ENCODE results near the gene TXLNA. TPM values are rescaled to one million over a fixed set of nuclear protein-coding genes. Genes with fewer than 3 reads are reported as not detected.

Gene TXLNA
- total and polyA plus RNA-seq, 7 donors = 9.0 to 46.7 (median 34.4) TPM

DNA sequence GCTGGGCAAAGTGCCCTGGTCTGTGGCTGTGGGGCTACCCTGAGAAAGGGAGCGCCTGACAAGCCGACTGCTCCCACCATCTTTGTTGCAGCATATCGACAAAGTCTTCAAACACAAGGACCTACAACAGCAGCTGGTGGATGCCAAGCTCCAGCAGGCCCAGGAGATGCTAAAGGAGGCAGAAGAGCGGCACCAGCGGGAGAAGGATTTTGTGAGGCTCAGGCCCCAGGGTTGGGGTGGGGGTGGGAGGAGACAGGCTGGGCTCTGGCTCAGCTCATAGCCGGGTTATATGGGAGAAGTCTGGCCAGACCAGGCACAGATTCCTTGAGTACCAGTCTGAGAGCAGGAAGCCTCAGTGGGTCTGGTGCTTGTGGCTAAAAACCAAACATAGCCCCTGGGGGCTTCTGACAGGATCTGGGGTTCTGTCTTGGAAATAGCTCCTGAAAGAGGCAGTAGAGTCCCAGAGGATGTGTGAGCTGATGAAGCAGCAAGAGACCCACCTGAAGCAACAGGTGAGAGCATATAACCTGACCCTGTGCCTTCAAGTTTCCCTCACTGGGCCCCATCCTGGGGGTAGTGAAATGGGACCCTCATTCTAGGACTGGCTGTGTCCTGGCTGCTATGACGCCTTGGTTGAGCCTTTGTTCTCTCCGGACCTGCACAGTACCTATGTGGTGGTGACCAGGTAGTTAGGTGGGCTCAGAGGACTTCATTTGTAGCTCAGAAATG is 12.9 kb downstream of the TXLNA start:
- no peaks in the 10 kb centered on the region for H3K4me1 ChIP-seq
- H3K4me3 ChIP-seq = no peak overlapping the region
- TF ChIP-seq POLR2AphosphoS5 (IDR thresholded peaks at IDR 0.05) = no peak
- TF ChIP-seq EP300 (IDR thresholded peaks at IDR 0.05) = no peak
- no peak for TF ChIP-seq CTCF (IDR thresholded peaks at IDR 0.05)
- TF ChIP-seq POLR2A (IDR thresholded peaks at IDR 0.05) = no peak
- no peak for DNase-seq
- 96% methylated on average over 8 of the region's 8 CpGs for WGBS, 2 donors
- H3K9me3 ChIP-seq = no peaks in the 10 kb centered on the region
- intact Hi-C loops (cut with DNase I) = no loop called here
- peaks cover 68 to 100% (median 88%) of the 10 kb centered on the region in 4 donors for H3K36me3 ChIP-seq
- H3K27ac ChIP-seq = no peak overlapping the region
- H3K27me3 ChIP-seq = no peaks in the 10 kb centered on the region

DNA sequence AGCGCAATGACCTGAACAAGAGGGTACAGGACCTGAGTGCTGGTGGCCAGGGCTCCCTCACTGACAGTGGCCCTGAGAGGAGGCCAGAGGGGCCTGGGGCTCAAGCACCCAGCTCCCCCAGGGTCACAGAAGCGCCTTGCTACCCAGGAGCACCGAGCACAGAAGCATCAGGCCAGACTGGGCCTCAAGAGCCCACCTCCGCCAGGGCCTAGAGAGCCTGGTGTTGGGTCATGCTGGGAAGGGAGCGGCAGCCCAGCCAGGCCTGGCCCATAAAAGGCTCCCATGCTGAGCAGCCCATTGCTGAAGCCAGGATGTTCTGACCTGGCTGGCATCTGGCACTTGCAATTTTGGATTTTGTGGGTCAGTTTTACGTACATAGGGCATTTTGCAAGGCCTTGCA is 15.5 kb downstream of the TXLNA start:
- Histone ChIP-seq H3K27me3 (no peaks in the 10 kb centered on the region), H3K4me1 (peaks cover 0 to 9% (median 9%) of the 10 kb centered on the region in 4 donors), H3K4me3 (no peak overlapping the region), H3K27ac (no peak overlapping the region), H3K9me3 (no peaks in the 10 kb centered on the region), H3K36me3 (peaks cover 53 to 82% (median 64%) of the 10 kb centered on the region in 4 donors)
- TF ChIP-seq EP300 (IDR thresholded peaks at IDR 0.05) = no peak
- TF ChIP-seq POLR2AphosphoS5 (IDR thresholded peaks at IDR 0.05) = no peak
- TF ChIP-seq POLR2A (IDR thresholded peaks at IDR 0.05) = no peak
- TF ChIP-seq CTCF (IDR thresholded peaks at IDR 0.05) = no peak
- intact Hi-C loops (cut with DNase I) = no loop called here
- 95 to 97% methylated on average over 6 of the region's 6 CpGs for WGBS, 2 donors
- DNase-seq = no peak

DNA sequence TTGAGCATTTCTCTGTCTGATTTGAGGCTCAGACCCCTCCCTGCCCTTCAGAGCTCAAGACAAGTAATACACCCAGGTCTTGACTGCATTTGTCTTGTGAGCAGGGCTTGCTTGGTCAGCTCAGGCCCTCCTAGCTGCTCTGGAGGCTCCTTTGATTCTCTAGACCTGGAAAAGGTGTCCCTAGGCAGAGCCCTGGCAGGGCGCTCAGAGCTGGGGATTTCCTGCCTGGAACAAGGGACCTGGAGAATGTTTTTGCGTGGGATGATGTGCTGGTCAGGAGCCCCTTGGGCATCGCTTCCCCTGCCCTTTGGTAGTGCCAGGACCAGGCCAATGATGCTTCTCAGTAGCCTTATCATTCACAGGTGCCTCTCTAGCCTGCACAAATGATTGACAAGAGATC is 16.1 kb downstream of the TXLNA start:
- Histone ChIP-seq H3K9me3 (no peaks in the 10 kb centered on the region), H3K27me3 (no peaks in the 10 kb centered on the region), H3K27ac (no peak overlapping the region), H3K36me3 (peaks cover 47 to 76% (median 59%) of the 10 kb centered on the region in 4 donors), H3K4me1 (peaks cover 0 to 11% (median 11%) of the 10 kb centered on the region in 4 donors), H3K4me3 (no peak overlapping the region)
- WGBS, 2 donors = 96 to 97% methylated on average over 3 of the region's 3 CpGs
- no peak for DNase-seq
- intact Hi-C loops (cut with DNase I) = no loop called here
- TF ChIP-seq CTCF (IDR thresholded peaks at IDR 0.05) (no peak), EP300 (IDR thresholded peaks at IDR 0.05) (no peak), POLR2AphosphoS5 (IDR thresholded peaks at IDR 0.05) (no peak), POLR2A (IDR thresholded peaks at IDR 0.05) (no peak)

DNA sequence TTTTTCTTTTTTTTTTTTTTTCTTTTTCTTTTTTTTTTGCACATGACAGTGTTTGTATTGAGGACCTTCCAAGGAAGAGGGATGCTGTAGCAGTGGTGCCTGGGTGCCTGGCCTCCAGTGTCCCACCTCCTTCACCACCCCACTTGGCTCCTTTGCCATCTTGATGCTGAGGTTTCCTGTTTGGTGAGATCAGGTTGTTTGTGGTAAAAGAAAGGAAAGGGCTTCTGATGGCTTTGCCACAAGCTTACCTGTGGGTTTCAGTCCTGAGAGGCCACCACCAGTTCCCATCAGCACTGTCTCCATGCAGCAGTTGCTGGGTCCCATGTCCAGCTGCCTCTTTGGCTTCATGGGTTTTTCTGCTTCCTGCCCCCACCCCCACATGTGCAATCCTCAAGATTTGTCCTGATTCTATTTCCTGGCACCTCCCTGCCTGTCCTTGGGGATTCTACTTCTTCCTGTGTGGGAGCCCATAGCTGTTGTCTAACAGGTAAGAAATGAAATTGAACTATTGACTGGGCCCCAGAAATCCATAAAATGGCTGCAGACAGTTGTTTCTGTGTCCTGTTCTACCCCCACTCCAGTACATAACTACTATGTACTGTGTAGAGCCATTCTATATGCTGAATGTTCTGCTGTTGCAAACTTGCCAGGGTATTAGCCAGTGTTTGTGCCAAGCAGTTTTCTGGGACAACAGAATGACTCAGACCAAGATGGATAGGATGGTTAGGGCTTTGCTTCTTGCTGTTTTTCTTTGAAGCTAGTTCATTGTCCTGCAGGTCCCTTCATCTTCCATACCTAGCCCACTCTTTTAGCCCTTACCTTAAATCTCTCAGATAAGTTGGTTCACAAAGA is 16.7 kb downstream of the TXLNA start:
- peaks cover 41 to 70% (median 52%) of the 10 kb centered on the region in 4 donors for H3K36me3 ChIP-seq
- TF ChIP-seq POLR2AphosphoS5 (IDR thresholded peaks at IDR 0.05) = no peak
- TF ChIP-seq POLR2A (IDR thresholded peaks at IDR 0.05) = no peak
- TF ChIP-seq EP300 (IDR thresholded peaks at IDR 0.05) = no peak
- no peak for TF ChIP-seq CTCF (IDR thresholded peaks at IDR 0.05)
- H3K27ac ChIP-seq = no peak overlapping the region
- no peaks in the 10 kb centered on the region for H3K27me3 ChIP-seq
- DNase-seq = no peak
- H3K4me3 ChIP-seq = no peak overlapping the region
- intact Hi-C loops (cut with DNase I) = no loop called here
- peaks cover 0 to 16% (median 13%) of the 10 kb centered on the region in 4 donors for H3K4me1 ChIP-seq
- no peaks in the 10 kb centered on the region for H3K9me3 ChIP-seq
